ENCODE data around the gene CDON.

Gene CDON

DNA sequence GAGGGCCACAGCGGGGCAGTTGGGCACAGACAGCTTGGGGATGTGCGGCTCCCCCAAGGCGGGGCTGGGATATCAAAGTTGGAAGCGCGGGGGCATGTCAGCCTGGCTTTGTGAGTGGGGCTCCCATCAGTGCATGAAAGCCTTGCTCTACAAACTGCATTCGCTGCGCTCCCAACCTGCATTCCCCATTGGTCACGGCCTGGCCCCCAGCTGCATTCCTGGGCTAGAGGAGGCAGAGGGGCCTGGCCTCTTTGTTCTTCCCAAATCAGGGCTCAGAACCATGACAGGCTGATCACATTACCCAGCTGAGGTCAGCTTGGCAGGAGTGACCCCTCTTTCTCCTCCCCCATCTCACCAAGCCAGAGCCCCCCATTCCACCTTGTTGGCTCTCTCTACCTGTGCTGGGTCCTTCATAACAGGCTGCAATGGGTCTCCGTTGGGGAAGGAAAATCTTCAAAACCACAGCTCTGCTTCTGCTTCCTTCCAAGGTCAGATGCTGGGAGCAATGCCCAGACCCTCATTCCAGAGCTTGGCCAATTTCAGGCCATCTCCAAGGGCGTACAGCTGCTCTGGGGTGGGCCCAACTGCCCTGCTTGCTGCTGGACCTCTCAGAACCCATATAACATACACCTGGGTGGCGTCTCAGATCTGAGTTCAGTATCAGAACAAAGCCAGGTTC is 38.7 kb upstream of the CDON start:
- Mint-ChIP-seq H3K9me3 (no peaks in the 10 kb centered on the region), H3K27me3 (peaks cover 47% of the 10 kb centered on the region), H3K36me3 (ENCODE audit: insufficient read depth) (no peaks in the 10 kb centered on the region), H3K4me1 (no peaks in the 10 kb centered on the region), H3K27ac (ENCODE audit: low read depth) (no peak overlapping the region), H3K4me3 (no peak overlapping the region)
- ATAC-seq (replicated peaks; ENCODE audit: extremely low read depth, poor library complexity, severe bottlenecking): no peak
- DNase-seq (ENCODE audit: low spot score in 2 of 2): no peak

DNA sequence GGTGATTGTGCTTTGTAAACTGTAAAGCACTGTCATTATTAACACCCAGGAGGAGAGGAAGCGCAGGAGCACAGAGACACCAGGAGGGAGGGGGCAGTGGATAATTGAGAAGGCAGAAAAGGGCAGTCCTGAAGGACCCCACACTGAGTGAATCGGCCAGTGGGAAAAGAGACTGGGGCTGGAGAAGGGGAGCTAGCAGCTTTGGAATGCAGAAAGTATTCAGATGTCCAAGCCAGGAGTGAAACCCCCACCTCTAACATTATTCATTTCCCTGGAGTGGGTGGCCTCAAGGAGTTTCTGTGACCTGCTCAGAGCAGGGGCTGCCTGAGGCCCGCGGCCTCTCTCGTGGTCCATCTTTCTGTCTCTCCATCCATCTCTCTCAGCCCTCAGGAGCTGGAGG is 38.0 kb upstream of the CDON start:
- ATAC-seq (replicated peaks; ENCODE audit: extremely low read depth, poor library complexity, severe bottlenecking): no peak
- Mint-ChIP-seq H3K4me3 (no peak overlapping the region), H3K36me3 (ENCODE audit: insufficient read depth) (no peaks in the 10 kb centered on the region), H3K4me1 (no peaks in the 10 kb centered on the region), H3K27me3 (peaks cover 40% of the 10 kb centered on the region), H3K27ac (ENCODE audit: low read depth) (no peak overlapping the region), H3K9me3 (no peaks in the 10 kb centered on the region)
- no peak for DNase-seq (ENCODE audit: low spot score in 2 of 2)

DNA sequence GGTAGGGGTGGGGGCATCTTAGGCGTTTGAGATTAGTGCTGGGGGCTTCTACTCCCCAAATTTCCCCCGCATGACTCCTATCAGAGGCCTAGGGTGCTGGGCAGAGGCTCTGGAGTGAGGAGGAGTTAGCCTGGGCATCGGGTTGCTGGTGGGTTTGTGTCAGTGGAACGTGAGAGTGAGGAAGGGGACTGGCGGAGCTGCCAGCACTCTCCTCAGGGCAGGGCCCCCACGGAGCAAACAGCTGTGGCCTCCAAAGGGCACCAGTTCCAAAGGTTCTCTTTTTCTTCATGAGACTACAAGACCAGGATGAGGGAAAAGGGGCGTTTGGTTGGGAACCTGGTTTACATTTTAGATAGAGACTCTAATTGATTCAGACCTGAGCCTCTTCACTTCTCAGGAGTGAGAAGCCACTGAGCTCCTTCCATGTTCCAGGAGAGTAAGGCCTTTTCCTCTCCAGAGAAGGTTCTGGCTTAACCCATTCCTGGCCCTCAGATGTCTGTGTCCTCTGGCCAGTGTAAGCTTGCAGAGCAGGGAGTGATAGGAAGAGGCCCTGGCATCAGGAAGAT is 35.6 kb upstream of the CDON start:
- ATAC-seq (replicated peaks; ENCODE audit: extremely low read depth, poor library complexity, severe bottlenecking) (no peak), DNase-seq (ENCODE audit: low spot score in 2 of 2) (no peak)
- Mint-ChIP-seq H3K27me3 (peaks cover 55% of the 10 kb centered on the region), H3K9me3 (no peaks in the 10 kb centered on the region), H3K27ac (ENCODE audit: low read depth) (no peak overlapping the region), H3K4me1 (no peaks in the 10 kb centered on the region), H3K4me3 (no peak overlapping the region), H3K36me3 (ENCODE audit: insufficient read depth) (no peaks in the 10 kb centered on the region)

DNA sequence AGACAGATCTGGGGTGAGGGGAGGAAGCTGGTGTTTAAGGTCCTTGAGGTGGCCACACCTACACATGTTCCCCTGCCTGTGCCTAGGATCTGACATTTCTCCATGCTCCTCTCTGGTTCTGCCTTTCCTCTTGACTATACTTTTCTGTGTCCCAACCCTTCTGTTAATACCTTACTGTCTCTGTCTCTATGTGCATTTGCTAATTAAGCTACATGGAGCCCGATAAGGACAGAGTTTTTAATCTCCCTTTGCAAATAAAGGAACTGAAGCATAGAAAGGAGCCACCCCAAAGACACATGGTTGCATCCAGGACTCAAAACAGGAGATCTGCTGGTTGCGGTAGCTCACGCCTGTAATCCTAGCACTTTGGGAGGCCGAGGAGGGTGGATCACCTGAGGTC is 33.1 kb upstream of the CDON start:
- no peak for DNase-seq (ENCODE audit: low spot score in 2 of 2)
- ATAC-seq (replicated peaks; ENCODE audit: extremely low read depth, poor library complexity, severe bottlenecking): no peak
- no peak overlapping the region for H3K27ac Mint-ChIP-seq (ENCODE audit: low read depth)
- H3K4me1 Mint-ChIP-seq: no peaks in the 10 kb centered on the region
- H3K9me3 Mint-ChIP-seq: no peaks in the 10 kb centered on the region
- no peak overlapping the region for H3K4me3 Mint-ChIP-seq
- peaks cover 38% of the 10 kb centered on the region for H3K27me3 Mint-ChIP-seq
- no peaks in the 10 kb centered on the region for H3K36me3 Mint-ChIP-seq (ENCODE audit: insufficient read depth)

DNA sequence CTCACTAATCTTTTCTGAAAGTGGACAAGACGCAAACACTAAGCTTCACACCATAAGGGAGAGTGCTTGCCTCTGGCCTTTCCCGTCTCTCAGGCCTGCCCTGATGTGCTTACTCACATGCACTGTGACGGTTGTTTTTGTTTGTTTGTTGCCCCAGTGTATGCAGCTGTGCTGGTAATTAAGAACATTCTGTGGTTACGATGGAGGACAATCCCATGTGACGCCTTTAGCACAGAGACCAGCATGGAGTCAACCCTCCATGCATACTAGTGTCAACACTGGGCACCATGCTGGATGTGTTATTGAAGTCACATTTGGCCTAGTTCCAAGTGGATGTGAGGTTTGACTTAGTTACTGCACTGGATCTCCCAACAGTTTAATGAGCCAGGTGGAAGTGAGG is 27.8 kb upstream of the CDON start:
- H3K27ac Mint-ChIP-seq (ENCODE audit: low read depth): no peak overlapping the region
- peaks cover 18% of the 10 kb centered on the region for H3K27me3 Mint-ChIP-seq
- DNase-seq (ENCODE audit: low spot score in 2 of 2) (no peak), ATAC-seq (replicated peaks; ENCODE audit: extremely low read depth, poor library complexity, severe bottlenecking) (no peak)
- no peak overlapping the region for H3K4me3 Mint-ChIP-seq
- no peaks in the 10 kb centered on the region for H3K9me3 Mint-ChIP-seq
- no peaks in the 10 kb centered on the region for H3K36me3 Mint-ChIP-seq (ENCODE audit: insufficient read depth)
- no peaks in the 10 kb centered on the region for H3K4me1 Mint-ChIP-seq

DNA sequence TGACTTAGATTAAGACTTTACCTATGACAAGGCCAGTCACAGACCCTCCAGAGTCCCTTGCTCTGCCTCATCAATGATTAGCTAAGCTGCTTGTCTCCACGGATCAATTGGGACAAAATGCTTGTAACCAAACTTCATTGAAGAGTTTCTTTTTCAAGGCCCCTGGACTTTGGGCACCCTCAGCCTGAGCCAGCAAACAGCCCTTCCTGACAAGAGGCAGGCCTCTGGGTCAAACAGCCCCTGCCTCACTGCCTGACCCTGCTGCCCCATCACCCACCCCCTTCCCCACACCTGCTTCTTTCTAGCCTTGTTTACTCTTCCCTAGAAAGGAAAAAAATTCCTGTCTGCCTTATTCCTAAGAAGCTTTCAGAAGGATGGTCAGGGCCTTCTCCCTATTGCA is 26.3 kb upstream of the CDON start:
- no peak for DNase-seq (ENCODE audit: low spot score in 2 of 2)
- H3K27me3 Mint-ChIP-seq: peaks cover 4% of the 10 kb centered on the region
- peaks cover 4% of the 10 kb centered on the region for H3K4me1 Mint-ChIP-seq
- H3K9me3 Mint-ChIP-seq: no peaks in the 10 kb centered on the region
- no peak overlapping the region for H3K4me3 Mint-ChIP-seq
- ATAC-seq (replicated peaks; ENCODE audit: extremely low read depth, poor library complexity, severe bottlenecking): no peak
- H3K36me3 Mint-ChIP-seq (ENCODE audit: insufficient read depth): no peaks in the 10 kb centered on the region
- no peak overlapping the region for H3K27ac Mint-ChIP-seq (ENCODE audit: low read depth)

DNA sequence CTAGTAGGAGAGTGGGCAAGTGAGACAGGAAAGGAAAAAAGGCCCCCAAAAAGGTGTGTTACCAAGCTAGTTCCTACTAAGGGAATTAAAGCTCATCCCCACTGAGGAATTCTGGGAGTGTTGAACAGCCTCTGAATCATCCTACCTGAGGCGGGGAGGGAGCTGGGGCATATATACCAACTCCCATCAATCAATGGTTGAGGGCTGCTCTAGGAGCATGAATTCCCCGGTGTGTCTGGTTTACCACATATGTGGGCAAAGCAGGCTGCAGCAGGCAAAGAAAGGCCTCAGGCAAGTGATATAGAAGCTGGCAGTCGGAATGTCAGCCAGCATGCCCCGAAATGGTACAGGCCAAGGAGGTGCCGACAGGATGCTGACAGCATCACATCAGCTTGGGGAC is 23.6 kb upstream of the CDON start:
- H3K27me3 Mint-ChIP-seq: no peaks in the 10 kb centered on the region
- H3K9me3 Mint-ChIP-seq: no peaks in the 10 kb centered on the region
- peaks cover 13% of the 10 kb centered on the region for H3K4me1 Mint-ChIP-seq
- no peaks in the 10 kb centered on the region for H3K36me3 Mint-ChIP-seq (ENCODE audit: insufficient read depth)
- H3K27ac Mint-ChIP-seq (ENCODE audit: low read depth): no peak overlapping the region
- DNase-seq (ENCODE audit: low spot score in 2 of 2) (no peak), ATAC-seq (replicated peaks; ENCODE audit: extremely low read depth, poor library complexity, severe bottlenecking) (no peak)
- H3K4me3 Mint-ChIP-seq: no peak overlapping the region

DNA sequence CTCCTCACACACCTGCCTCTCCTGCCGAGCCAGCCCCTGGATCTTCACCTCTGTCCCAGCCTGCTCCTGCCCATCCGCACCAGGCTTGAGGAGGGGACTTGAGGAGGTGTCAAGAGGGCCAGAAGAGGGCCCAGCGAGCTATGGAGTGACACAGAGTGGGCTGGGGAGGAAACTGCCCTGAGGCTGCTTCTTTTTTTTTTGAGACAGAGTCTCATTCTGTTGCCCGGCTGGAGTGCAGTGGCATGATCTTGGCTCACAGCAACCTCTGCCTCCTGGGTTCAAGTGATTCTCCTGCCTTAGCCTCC is 21.9 kb upstream of the CDON start:
- H3K9me3 Mint-ChIP-seq: no peaks in the 10 kb centered on the region
- ATAC-seq (replicated peaks; ENCODE audit: extremely low read depth, poor library complexity, severe bottlenecking) (no peak), DNase-seq (ENCODE audit: low spot score in 2 of 2) (no peak)
- H3K4me3 Mint-ChIP-seq: no peak overlapping the region
- peak overlapping the region; percentile 52 for H3K27ac Mint-ChIP-seq (ENCODE audit: low read depth)
- H3K4me1 Mint-ChIP-seq: peaks cover 13% of the 10 kb centered on the region
- no peaks in the 10 kb centered on the region for H3K36me3 Mint-ChIP-seq (ENCODE audit: insufficient read depth)
- no peaks in the 10 kb centered on the region for H3K27me3 Mint-ChIP-seq

DNA sequence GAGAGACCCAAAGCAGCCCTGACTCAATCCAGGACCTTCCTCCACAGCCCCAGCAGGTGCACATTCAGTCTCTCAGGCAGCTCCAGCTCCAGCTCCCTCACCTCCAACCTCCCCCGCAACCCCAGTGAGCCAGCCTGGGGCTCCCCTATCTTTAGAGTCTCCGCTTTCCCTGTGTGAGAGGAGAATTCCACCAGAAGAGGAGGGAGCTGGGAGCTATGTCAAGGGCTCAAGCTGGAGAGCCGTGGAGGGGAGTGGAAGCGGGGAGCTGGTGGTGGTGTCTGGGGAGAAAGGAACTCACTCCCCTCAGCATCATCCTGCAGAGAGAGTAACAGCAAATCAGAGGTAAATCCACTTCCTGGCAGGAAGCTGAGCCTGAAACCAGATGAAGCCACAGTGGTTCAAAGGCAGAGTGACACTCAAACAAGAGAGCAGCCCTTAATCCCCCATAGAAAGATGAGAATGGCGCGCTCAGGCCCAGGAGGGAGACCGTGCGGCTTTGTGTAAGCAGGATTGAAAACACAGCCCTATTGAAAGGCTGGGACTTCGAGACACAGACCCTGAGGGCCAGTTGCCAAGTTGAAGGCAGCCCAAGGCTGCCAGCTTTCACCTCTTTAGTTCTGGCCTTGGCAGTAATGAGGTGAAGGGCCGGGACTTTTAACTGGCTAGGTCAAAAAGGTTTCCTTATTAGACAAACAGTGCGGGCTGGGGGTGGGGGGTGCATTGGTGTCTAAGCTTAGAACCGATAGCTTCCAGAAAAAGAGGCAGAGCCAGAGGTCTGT is 21.4 kb upstream of the CDON start:
- peak; percentile 62 for ATAC-seq (replicated peaks; ENCODE audit: extremely low read depth, poor library complexity, severe bottlenecking)
- DNase-seq (ENCODE audit: low spot score in 2 of 2): no peak
- Mint-ChIP-seq H3K4me1 (peaks cover 13% of the 10 kb centered on the region), H3K27ac (ENCODE audit: low read depth) (peak overlapping the region; percentile 52), H3K4me3 (peak overlapping the region; percentile 56), H3K36me3 (ENCODE audit: insufficient read depth) (no peaks in the 10 kb centered on the region), H3K27me3 (no peaks in the 10 kb centered on the region), H3K9me3 (no peaks in the 10 kb centered on the region)

DNA sequence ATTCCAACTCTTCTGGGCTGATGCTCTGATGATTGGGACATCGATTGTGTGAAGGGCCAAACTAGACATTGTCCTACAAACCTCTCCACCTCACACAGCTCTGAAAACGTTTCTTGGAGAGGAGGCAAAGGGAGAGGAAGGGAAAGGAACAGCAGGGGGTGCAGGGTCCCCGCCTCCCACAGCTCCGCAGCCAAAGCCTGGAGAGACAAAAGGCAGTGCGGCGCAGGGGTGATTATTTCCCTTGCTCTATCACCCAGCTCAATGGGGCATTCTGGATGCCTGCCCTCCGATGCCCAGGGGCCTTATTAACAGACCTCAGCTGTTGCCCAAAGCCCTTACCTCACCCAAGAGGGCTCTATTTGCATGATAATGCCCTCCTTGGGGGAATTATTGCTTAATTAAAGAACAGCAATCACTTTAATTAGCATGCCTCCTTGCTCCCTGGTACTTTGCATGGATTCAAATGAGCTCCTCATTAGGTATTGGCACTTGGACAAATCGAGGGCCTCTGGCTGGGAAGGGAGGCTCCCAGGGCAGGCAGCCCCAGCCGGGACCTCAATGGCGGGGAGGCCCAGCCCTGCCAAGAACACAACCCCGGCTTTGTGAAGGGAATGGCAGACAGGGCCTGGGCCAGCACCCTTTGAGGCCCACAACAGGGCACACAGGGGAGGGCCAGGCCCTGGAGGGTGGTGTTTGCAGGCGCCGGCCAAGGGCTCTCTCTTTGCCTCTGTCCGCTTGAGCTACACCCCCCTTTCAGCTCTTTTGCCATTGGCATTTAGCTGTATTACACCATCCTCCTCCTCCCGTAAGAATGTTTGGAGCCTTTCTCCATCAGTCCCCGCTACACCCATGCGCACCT is 19.8 kb upstream of the CDON start:
- no peaks in the 10 kb centered on the region for H3K36me3 Mint-ChIP-seq (ENCODE audit: insufficient read depth)
- peaks cover 6% of the 10 kb centered on the region for H3K27me3 Mint-ChIP-seq
- no peak for DNase-seq (ENCODE audit: low spot score in 2 of 2)
- H3K4me1 Mint-ChIP-seq: peaks cover 13% of the 10 kb centered on the region
- no peaks in the 10 kb centered on the region for H3K9me3 Mint-ChIP-seq
- H3K27ac Mint-ChIP-seq (ENCODE audit: low read depth): no peak overlapping the region
- no peak for ATAC-seq (replicated peaks; ENCODE audit: extremely low read depth, poor library complexity, severe bottlenecking)
- H3K4me3 Mint-ChIP-seq: no peak overlapping the region

DNA sequence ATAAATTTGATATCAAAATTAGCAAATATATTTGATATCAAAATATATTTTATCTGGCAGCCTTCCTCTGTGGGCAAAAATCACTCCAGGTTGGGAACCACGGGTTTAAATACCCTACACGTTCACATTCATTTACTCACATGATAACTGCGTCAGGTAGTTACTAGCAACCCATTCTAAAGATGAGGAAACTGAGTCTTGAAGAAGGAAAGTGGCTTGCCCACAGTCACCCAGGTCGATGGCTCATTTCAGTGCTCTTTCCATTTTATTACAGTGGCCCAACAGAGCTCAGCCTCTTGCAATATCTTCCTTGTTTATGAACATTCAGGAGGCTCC is 19.2 kb upstream of the CDON start:
- H3K36me3 Mint-ChIP-seq (ENCODE audit: insufficient read depth): no peaks in the 10 kb centered on the region
- no peaks in the 10 kb centered on the region for H3K9me3 Mint-ChIP-seq
- no peak for ATAC-seq (replicated peaks; ENCODE audit: extremely low read depth, poor library complexity, severe bottlenecking)
- H3K4me3 Mint-ChIP-seq: no peak overlapping the region
- no peak overlapping the region for H3K27ac Mint-ChIP-seq (ENCODE audit: low read depth)
- peaks cover 8% of the 10 kb centered on the region for H3K27me3 Mint-ChIP-seq
- H3K4me1 Mint-ChIP-seq: peaks cover 13% of the 10 kb centered on the region
- DNase-seq (ENCODE audit: low spot score in 2 of 2): no peak

DNA sequence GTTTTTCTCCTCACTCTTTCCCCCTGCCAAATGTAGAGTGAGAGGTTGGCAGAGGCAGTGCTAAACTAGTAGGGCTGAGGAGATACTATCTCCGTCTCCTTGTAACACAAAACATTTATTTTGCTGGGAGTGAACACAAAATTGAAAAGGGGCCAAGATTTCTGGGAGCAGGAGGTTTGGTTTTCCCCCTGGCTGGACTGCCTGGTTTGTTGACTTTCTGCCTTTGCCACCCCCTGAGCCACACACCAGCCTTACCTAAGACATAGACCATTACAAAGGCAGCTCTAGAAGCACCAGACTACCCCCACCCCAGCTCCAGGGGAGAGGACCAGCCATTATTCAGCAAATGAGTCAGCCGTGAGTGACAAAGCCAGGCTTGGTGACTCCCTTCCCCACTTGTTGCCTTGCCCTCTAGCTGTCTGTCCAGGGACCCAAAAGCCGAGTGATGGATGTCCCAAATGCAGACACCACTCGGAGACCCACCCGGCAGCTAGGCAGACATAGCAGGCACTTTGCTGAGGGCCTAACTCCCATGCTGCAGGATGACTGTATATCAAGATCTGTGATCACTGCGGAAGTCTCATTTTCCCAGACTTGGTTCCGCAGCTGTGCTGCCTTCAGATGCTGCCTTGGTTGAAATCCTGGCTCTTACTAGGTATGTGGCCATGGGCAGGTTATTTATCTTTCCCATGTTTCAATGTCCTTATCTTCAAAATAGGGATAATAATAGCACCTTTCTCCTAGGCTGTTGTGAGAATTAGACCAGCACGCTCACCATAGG is 17.7 kb upstream of the CDON start:
- DNase-seq (ENCODE audit: low spot score in 2 of 2): no peak
- no peaks in the 10 kb centered on the region for H3K36me3 Mint-ChIP-seq (ENCODE audit: insufficient read depth)
- H3K27ac Mint-ChIP-seq (ENCODE audit: low read depth): no peak overlapping the region
- H3K4me3 Mint-ChIP-seq: no peak overlapping the region
- H3K9me3 Mint-ChIP-seq: no peaks in the 10 kb centered on the region
- ATAC-seq (replicated peaks; ENCODE audit: extremely low read depth, poor library complexity, severe bottlenecking): no peak
- H3K4me1 Mint-ChIP-seq: peaks cover 13% of the 10 kb centered on the region
- peaks cover 21% of the 10 kb centered on the region for H3K27me3 Mint-ChIP-seq
